ENCODE data around the gene UBE4B. TPM values are rescaled to one million over a fixed set of nuclear protein-coding genes. Genes with fewer than 3 reads are reported as not detected.

Gene UBE4B
- 12.0 to 14.8 TPM (median 13.0 TPM) in 5 replicates for total RNA-seq (2022; extraction: Qiagen RNA extraction; ENCODE audit: low read depth)

DNA sequence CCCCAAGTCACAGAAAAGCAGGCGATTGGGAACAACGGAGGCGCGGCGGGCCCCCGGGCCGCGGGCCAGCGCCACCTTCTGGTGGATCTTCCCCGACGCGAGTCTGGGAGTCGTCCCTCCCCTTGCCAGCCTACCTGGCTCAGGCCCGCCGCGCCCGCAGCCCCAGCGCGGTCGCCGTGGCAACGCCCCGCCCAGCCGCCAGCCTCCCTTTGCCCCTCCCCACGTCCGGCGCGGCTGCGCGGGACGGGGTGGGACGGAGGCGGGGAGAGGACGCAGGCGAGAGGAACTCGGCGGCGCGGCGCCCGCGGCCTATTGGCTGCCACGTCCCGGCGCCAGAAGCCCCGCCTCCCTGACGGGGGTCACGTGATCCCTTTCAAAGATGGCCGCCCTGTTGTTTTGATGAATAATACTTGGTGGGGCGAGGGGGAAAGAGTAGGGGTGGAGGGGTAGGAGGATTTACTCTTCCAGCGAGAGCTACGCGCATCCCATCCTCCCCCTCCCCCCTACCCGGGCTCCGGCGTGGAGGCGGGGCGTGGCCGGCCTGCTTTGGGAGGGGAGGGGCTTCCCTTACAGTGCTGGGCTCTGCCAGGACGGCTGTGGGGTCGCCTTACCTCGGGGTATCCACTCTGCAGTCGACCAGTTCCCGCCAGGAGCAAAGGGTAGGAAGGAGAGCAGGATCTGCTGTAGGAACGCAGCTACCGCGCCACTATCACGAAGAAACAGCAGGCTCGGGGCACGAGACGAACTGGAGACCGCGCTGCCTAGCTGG is at the start of gene UBE4B:
TSS of gene UBE4B (plus strand) at position 369 of the 769 bp plus-strand sequence. CDS start 713 bp downstream, outside the sequence.

DNA sequence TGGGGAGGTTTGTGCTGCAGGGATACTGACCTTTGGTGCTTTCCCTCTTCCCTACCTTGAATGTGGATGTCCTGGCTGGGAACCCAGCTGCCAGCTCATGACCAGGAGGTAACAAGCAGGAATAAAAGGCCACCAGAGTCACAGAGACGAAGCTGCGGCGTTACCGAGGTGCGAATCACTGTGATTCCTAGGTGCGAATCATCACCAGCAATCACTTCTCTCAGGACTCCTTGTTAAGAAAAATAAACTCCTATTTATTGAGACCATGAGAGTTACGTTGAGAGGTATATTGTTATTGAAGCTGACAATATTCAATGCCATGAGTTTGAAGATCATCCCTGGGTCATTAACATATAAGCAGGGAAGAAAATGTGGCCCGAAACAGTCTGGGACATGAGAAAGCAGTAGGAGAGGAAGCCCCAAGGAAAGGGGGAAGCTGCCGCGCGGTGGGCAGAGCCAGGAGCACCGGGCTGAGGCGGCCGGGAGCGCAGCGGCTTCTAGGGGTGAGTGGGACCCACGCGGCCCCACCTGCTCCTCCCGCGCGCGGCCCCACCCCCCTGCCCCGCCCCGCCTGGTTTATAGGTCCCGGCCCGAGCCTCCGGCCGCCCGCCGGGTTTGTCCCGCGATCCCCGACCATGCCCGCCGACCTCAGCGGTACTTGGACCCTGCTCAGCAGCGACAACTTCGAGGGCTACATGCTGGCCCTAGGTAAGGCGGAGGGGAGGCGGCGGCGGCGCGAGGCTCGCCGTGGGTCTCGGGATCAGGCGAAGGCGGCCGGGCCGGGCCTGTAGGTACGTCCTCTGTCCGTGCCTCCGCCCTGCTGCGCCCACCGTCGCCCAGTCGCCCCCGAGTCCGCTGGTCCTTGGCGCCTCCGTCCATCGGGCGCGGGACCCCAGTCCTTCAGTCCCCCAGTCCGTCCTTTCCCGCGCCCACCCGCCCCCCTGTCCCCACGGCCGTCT is 35.9 kb upstream of the UBE4B start, which contains the start of gene RBP7:
TSS of gene RBP7 (plus strand) at position 605 of the 959 bp plus-strand sequence. CDS start at position 636, 31 bp downstream.

DNA sequence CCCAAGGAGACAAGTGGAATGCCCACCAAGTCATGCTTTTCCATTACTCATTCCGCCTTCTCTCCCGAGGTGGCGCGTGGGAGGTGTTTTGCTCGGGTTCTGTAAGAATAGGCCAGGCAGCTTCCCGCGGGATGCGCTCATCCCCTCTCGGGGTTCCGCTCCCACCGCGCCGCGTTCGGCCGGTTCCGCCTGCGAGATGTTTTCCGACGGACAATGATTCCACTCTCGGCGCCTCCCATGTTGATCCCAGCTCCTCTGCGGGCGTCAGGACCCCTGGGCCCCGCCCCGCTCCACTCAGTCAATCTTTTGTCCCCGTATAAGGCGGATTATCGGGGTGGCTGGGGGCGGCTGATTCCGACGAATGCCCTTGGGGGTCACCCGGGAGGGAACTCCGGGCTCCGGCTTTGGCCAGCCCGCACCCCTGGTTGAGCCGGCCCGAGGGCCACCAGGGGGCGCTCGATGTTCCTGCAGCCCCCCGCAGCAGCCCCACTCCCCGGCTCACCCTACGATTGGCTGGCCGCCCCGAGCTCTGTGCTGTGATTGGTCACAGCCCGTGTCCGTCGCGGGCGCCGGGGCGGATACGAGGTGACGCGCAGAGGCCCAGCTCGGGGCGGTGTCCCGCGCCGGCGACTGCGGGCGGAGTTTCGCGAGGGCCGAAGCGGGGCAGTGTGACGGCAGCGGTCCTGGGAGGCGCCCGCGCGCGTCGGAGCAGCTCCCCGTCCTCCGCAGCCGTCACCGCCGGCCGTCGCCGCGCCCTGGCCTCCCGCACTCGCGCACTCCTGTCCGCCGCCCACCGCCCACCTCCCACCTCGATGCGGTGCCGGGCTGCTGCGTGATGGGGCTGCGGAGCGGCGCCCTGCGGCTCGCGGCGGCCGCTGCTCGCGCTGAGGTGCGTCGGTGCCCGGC is 177.4 kb downstream of the UBE4B start, which contains the start of gene KIF1B:
TSS of gene KIF1B (plus strand) at position 666 of the 906 bp plus-strand sequence. CDS start 21,759 bp downstream, outside the sequence.

Other genes with a start within 250 kb of the UBE4B start
- 49.6 to 74.2 TPM (median 68.2 TPM) in 5 replicates for gene CLSTN1, start 209.0 kb upstream of the UBE4B start, total RNA-seq (2022; extraction: Qiagen RNA extraction; ENCODE audit: low read depth)
- gene CTNNBIP1, start 122.7 kb upstream of the UBE4B start, total RNA-seq (2022; extraction: Qiagen RNA extraction; ENCODE audit: low read depth) = 7.6 to 9.3 TPM (median 8.1 TPM) in 5 replicates
- 20.1 to 32.6 TPM (median 22.2 TPM) in 5 replicates for gene LZIC, start 89.6 kb upstream of the UBE4B start, total RNA-seq (2022; extraction: Qiagen RNA extraction; ENCODE audit: low read depth)
- gene NMNAT1, start 89.5 kb upstream of the UBE4B start, total RNA-seq (2022; extraction: Qiagen RNA extraction; ENCODE audit: low read depth) = 2.2 to 2.9 TPM (median 2.7 TPM) in 5 replicates
- gene RBP7, start 35.7 kb upstream of the UBE4B start, total RNA-seq (2022; extraction: Qiagen RNA extraction; ENCODE audit: low read depth) = 4.5 to 11.2 TPM (median 5.1 TPM) in 5 replicates
- 8.8 to 15.9 TPM (median 13.1 TPM) in 5 replicates for gene KIF1B, start 177.6 kb downstream of the UBE4B start, total RNA-seq (2022; extraction: Qiagen RNA extraction; ENCODE audit: low read depth)

Data from A549 treated with ZK216348 at 1 μM for 4 hours (cell line).